KOPT-K1 (cell line): Measurements from ENCODE around the gene CNPY1.

Experiments
- H3K27ac ChIP-seq: fragments of 200-600 bp; sonication (generic); 2 replicates; pipeline ENCODE4 v1.5.1; 2016; ENCODE audit warnings: antibody characterized with exemption, mild to moderate bottlenecking, low read depth, low read length; ENCODE audit not compliant: poor library complexity, severe bottlenecking
- H3K36me3 ChIP-seq: fragments of 200-600 bp; sonication (generic); 2 replicates; pipeline ENCODE4 v1.5.1; 2017; ENCODE audit warnings: antibody characterized with exemption, mild to moderate bottlenecking, low read length, moderate library complexity; ENCODE audit not compliant: insufficient read depth
- H3K9me3 ChIP-seq: fragments of 200-600 bp; sonication (generic); 2 replicates; pipeline ENCODE4 v1.5.1; 2017; ENCODE audit warnings: antibody characterized with exemption, low read length, mild to moderate bottlenecking; ENCODE audit not compliant: insufficient read depth, poor library complexity, severe bottlenecking

Gene CNPY1

GRCh38 chr7:155509359-155509724 lies 37.0 kb downstream of the CNPY1 start:
- Histone ChIP-seq H3K36me3 (no peaks in the 10 kb centered on the region), H3K27ac (no peak overlapping the region)

GRCh38 chr7:155508376-155509358 lies 37.7 kb downstream of the CNPY1 start:
- no peaks in the 10 kb centered on the region for H3K36me3 ChIP-seq
- H3K27ac ChIP-seq = no peak overlapping the region
- H3K9me3 ChIP-seq = peaks cover 23% of the 10 kb centered on the region

More at GRCh38 chr7:155509359-155509724, 37.0 kb downstream of the CNPY1 start:
- H3K9me3 ChIP-seq = peaks cover 23% of the 10 kb centered on the region

DNA sequence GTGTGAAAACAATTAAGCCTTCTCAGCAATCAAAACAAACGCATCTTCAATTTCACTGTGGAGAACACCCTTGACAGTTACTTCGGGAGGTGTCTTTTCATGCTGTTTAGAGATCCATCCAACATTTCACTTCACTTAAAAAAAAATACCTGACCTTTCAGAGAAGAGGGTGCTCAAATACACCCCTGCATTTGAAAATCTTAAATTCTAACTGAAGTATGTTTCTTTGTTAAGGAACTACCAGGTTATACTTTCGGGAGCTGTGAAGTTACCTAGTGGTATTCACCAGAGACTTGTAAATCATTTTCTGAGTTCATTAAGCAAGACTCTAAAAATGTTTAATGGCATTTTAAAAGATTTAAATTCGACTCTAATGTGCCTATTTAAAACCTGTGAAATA lies 38.8 kb downstream of the CNPY1 start:
- no peaks in the 10 kb centered on the region for H3K36me3 ChIP-seq
- H3K9me3 ChIP-seq = peaks cover 23% of the 10 kb centered on the region
- no peak overlapping the region for H3K27ac ChIP-seq

DNA sequence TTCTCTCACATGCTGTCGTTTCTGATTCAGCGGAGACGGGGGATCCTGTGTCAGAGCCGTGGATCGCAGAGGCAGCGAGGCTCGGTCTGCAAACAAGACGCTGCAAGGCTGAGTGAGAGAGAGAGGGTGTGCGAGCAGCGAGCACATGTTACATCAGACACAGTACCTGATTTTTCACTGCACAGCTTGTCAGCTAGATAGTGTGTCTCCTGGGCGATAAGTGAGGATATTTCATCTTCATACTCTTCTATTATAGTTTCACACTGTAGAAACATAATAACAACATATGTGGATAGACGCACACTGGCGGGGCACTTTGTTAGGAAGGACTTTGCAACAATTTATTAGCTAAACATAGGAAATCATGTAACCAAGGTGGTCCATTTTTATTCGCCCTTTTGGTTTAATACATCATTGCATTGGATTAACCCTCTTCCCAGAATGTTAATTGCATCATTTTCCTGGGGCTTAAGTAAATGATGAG lies 39.5 kb downstream of the CNPY1 start:
- H3K36me3 ChIP-seq = no peaks in the 10 kb centered on the region
- no peak overlapping the region for H3K27ac ChIP-seq
- H3K9me3 ChIP-seq = peaks cover 23% of the 10 kb centered on the region

- H3K9me3 ChIP-seq = peaks cover 22% of the 10 kb centered on the region
- H3K27ac ChIP-seq = no peak overlapping the region
- no peaks in the 10 kb centered on the region for H3K36me3 ChIP-seq
Measured at GRCh38 chr7:155505422-155505793, 41.0 kb downstream of the CNPY1 start.

- H3K27ac ChIP-seq = no peak overlapping the region
- H3K9me3 ChIP-seq = no peaks in the 10 kb centered on the region
- H3K36me3 ChIP-seq = no peaks in the 10 kb centered on the region
Measured at GRCh38 chr7:155497149-155497901, 49.0 kb downstream of the CNPY1 start.

DNA sequence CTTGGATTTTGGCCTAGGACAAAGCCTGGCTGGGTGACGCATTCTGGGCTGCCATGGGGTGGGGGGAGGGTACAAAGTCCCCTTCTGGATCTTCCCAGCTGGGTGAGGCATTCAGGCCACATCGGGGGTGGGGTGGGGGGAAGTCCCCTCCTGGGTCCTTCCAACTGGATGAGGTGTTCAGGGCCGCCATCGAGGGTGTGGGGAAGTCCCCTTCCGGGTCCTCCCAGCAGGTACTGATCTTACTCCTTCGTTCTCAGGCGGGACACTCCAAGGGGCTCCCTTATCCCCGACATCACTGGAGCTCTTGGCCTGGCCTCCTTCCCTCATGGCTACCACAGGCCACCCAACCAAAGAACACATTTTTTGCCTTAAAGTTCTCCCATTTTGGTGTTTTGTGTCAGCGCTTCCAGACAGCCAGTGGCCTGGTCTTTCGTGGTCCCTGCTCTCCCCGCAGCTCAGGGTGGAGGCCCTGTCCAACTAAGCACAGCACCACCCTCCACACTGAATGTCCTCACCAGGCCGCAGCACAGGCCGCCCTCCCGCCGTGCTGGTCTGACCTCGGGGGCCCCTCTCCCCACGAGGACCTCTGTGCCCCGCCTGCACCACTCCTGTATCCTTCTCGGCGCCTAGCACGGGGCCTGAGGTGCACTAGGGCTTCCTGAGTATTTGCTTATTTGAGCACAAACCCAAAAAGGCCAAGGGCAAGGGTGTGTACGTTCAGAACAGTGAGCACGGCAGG lies 49.9 kb downstream of the CNPY1 start:
- Histone ChIP-seq H3K9me3 (no peaks in the 10 kb centered on the region), H3K27ac (no peak overlapping the region), H3K36me3 (no peaks in the 10 kb centered on the region)

- H3K27ac ChIP-seq = no peak overlapping the region
- no peaks in the 10 kb centered on the region for H3K9me3 ChIP-seq
- no peaks in the 10 kb centered on the region for H3K36me3 ChIP-seq
Measured at GRCh38 chr7:155495440-155496248, 50.7 kb downstream of the CNPY1 start.

DNA sequence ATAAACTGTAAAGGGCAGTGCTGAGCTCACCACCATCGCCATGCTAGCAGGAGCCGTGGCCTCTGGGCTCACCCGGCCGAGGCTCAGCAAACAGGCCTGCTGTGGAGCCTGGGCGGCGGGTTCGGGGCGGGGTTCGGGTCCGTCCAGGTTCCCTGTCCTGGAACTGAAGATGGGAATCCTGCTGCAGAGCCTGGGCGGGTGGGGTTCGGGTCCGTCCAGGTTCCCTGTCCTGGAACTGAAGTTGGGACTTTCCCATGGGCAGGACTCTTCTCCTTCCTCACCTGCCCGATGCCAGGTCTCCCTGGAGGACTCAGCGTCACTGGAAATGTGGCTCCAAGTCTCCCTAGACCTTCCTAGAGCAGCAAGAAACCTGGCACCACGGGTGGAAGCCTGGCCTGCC lies 51.8 kb downstream of the CNPY1 start:
- H3K27ac ChIP-seq = no peak overlapping the region
- H3K36me3 ChIP-seq = no peaks in the 10 kb centered on the region
- no peaks in the 10 kb centered on the region for H3K9me3 ChIP-seq

DNA sequence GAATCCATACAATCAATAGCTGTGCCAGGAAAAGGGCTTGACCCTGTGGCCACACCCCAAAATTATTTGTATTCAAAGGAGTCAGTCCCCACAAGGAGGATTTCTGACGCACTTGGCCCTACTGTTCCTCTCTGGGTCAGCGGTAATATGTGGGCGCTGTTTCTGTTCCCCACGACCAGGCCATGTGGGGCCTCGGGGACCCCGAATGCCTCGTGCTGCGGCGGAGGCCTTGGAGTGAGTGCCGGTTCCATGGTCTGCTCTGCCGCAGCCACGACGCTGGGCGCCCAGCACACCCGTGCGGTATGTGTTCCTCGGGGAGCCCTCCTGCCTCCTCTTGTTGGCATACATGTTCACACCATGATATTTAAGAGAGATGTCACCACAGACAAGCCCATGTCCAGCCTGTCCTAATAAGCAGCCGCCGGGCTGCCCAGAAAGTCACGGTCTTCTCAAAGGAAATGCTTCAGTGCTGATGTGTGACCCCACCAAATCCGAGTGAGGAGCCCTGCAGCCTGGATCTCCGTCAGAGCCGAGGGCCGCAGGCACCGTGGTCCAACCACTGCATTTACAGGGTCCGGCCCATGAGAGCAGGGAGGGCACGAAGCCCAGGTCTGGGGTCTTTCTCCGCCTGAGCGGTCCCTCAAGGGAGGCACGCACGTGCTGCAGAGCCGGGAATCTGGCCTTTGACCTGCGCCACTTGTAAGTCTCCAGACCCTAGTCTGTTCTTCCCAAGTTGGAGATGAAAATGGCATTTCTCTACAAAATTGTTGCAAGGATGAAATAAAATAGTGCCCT lies 52.4 kb downstream of the CNPY1 start:
- Histone ChIP-seq H3K36me3 (no peaks in the 10 kb centered on the region), H3K27ac (no peak overlapping the region), H3K9me3 (no peaks in the 10 kb centered on the region)

GRCh38 chr7:155491812-155492211 lies 54.5 kb downstream of the CNPY1 start:
- no peaks in the 10 kb centered on the region for H3K9me3 ChIP-seq
- no peak overlapping the region for H3K27ac ChIP-seq
- H3K36me3 ChIP-seq = no peaks in the 10 kb centered on the region

GRCh38 chr7:155490697-155491628 lies 55.4 kb downstream of the CNPY1 start:
- H3K36me3 ChIP-seq = no peaks in the 10 kb centered on the region
- H3K9me3 ChIP-seq = no peaks in the 10 kb centered on the region
- no peak overlapping the region for H3K27ac ChIP-seq
